NCI-H146 treated with DMSO at 0.1 percent for 48 hours (cell line): Measurements from ENCODE around the gene C20orf96.
A peak's percentile ranks its signal among the peaks of the same experiment; 100 is the strongest.

Experiments used
- DNase-seq: peaks from one replicate; lab custom pipeline; 2025; ENCODE audit not compliant: unreplicated experiment; lab: John Stamatoyannopoulos, UW

C20orf96 gene

DNA sequence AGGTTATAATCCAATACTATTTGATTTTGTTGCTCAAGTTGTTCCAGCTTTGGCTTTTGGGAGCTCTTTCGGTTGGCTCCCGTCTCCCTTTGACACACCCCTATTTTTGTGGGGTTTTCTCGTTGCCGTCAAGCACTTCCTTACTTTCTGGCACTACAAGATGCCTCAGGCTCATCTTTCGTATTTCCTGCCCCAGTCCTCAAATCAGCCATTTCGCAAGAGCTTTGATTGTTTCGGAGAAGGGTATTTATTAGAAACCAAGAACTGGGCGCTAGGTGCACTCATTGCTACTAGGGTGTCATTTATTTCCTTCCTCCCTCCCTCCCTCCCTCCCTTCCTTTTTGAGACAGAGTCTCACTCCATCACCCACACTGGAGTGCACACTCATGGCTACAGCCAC, 21.5 kb upstream of the C20orf96 start:
- DNase-seq: no peak

DNA sequence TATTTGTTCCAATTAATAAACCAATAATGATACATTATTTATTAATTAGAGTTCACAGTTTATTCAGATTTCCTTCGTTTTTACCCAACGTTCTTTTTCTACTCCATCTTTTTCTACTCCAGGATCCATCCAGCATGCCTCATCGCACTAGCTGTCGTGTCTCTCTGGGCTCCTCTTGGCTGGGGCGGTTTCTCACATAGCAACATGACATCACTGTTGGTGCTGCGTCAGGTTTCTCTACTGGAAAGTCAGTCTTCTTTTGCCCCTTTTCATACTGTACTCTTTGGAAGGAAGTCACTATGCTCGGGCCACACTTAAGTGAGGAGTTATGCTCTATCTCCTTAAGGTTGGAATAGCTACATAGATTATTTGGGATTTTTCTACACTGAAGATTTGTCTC, 21.1 kb upstream of the C20orf96 start:
- DNase-seq: no peak

DNA sequence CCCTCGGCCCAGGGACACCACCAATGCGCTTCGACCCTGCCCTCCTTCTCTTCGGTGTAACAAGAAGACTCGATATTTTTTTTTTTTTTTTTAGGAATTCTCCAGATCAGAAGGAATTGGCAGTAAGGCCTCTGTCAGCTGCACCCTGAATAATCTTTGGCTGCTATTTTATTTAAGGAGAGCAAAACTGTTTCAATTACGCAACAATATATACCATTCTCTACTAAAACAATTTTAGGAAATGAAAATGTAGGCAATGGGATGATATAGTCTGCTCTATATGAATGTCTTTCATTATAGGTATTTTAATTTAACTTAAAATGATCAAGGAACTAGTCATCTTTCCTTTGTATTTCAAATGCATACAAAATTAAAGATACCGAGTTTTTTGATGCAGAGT, 20.1 kb upstream of the C20orf96 start:
- no peak for DNase-seq

DNA sequence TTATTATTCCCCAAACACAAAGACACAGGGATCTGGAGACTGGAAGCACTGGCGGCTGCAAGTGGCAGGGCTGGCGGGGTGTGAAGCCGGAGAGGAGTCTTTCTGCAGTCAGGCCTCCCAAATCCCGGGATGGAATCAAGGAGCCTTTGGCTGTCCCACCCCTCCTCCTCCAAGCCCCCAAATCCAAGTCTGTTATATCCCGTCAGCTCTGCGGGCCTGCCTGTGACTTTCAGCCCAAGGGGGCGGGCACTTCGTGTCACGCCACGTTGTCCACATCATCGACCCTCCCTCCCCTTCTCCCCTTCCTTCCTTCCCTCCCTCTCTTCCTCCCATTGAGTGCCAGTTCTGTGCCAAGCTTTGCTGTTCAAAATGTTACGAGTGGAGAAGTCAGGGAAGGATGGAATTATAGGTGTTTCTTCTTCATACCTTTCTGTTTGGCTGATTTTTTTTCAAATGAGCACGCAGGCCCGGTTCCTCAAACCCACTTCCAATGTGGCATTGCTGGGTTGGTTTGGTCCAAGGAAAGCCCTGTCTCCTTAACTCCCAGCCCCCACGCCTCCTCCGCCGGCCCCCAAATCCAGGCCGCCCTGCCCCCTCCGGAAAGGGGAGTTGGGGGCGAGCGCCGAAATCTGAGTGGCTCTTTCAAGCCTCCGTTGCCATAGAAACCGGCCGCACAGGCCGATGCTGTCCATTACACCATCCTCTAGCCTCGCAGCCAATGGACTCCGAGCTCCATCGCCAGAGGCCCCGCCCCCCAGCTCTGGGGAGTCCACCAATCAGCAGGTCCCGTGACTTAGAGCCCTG, 19.5 kb upstream of the C20orf96 start:
- DNase-seq: peak; percentile 98

- peak; percentile 71 for DNase-seq
Measured at GRCh38 chr20:309306-309840, 18.8 kb upstream of the C20orf96 start.

- DNase-seq: no peak
Measured at GRCh38 chr20:308427-309038, 18.0 kb upstream of the C20orf96 start.

DNA sequence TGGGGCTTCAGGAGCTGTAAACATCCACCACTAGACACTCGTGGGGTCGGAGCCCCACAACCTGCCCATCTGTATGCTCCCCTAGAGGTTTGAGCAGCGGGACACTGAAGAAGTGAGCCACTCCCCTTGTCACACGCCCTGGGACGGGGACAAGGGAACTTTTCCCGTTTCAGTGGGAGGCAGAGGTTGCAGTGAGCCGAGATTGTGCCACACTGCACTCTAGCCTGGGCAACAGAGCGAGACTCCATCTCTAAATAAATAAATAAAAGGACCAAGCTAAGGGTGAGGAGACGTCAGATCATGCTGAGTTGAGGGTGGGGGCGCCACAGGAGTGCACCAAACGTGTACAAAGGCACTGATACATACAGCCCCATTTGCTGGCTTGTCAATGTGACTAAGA, 15.2 kb upstream of the C20orf96 start:
- no peak for DNase-seq

- DNase-seq: no peak
Measured at GRCh38 chr20:301886-302848, 11.6 kb upstream of the C20orf96 start.

GRCh38 chr20:300345-300990, 9.9 kb upstream of the C20orf96 start:
- DNase-seq: no peak

DNA sequence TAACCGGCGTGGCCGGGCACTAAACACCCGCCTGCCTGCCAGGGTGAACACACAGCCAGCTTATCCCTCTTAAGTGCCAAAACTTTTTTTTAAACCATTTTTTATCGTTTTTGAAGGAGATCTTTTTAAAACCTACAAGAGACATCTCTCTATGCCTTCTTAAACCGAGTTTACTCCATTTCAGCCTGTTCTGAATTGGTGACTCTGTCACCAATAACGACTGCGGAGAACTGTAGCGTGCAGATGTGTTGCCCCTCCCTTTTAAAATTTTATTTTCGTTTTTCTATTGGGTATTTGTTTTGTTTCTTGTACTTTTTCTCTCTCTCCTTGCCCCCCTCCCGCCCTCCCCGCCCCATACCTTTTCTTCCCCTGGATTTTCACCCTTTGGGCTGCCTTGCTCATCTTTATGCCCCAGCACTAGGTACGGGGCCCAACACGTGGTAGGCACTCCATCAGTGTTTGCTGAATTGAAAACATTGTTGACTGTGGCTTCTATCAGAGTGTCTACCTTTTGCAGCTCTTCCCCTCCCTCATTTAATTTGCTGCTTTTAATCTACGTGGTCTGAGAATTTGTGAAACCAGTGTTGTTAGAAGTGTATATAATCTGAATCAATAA, 8.3 kb upstream of the C20orf96 start:
- no peak for DNase-seq

DNA sequence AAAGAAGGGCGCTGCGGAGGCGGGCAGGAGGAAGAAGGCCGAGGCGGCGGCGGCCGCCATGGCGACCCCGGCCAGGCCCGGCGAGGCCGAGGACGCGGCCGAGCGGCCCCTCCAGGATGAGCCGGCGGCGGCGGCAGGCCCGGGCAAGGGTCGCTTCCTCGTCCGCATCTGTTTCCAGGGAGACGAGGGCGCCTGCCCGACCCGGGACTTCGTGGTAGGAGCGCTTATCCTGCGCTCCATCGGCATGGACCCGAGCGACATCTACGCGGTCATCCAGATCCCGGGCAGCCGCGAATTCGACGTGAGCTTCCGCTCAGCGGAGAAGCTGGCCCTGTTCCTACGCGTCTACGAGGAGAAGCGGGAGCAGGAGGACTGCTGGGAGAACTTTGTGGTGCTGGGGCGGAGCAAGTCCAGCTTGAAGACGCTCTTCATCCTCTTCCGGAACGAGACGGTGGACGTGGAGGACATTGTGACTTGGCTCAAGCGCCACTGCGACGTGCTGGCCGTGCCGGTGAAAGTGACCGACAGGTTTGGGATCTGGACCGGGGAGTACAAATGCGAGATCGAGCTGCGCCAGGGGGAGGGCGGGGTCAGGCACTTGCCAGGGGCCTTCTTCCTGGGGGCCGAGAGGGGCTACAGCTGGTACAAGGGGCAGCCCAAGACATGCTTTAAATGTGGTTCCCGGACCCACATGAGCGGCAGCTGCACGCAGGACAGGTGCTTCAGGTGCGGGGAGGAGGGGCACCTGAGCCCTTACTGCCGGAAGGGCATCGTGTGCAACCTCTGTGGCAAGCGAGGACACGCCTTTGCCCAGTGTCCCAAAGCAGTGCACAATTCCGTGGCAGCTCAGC, 7.6 kb upstream of the C20orf96 start:
- DNase-seq: peak; percentile 66

DNA sequence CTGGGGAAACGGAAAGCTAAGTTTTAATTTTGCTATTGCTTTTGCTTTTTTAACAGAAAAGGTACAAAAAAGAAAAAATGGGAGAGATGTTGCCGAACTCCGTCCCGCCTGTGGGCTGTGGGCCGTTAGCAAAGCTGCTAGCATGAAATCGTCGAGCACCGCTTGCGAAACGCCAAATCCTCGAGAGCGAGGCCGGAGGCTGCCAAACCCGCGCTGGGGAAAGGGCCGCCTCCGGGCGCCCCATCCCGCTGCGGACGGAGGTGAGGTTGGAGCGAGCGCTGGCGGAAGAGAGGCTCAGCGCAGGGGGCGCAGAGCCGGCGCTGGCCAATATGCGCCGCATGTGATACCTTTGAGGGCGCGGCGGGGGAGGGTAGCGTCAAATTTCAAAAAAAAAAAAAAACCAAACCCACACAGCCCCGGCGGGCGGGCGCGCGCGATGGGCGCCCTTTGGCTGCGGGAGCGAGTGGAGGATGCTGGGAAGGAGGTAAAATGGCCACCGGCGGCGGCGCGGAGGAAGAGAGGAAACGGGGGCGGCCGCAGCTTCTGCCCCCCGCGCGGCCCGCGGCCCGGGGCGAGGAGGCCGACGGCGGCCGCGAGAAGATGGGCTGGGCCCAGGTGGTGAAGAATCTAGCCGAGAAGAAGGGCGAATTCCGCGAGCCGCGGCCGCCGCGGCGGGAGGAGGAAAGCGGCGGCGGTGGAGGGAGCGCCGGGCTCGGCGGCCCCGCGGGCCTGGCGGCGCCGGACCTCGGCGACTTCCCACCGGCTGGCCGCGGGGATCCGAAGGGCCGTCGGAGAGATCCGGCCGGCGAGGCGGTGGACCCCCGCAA, 6.8 kb upstream of the C20orf96 start, which contains the start of gene ZCCHC3:
Gene ZCCHC3 (plus strand): TSS at position 473 of the 827 bp plus-strand sequence. CDS start 17 bp downstream, at position 490.
- peak; percentile 89 for DNase-seq

DNA sequence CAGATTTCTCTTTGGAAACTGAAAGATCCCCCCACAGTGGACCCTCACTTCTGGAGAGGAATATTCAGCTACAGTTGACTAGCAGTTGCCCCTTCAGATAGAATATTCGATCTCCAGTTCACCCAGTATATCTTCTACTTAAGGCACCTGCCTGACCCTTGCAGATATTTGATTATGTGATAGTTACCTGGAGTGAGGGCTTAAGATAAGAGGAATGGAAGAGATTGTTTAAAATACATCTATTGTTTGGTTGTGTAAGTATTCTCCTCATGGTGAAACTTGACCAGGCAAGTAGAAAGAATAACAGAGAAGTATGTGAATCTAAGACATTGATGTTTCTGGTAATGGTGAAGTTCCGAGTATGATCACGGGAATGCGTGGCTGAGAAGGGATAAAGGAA, 5.3 kb upstream of the C20orf96 start:
- DNase-seq: no peak

GRCh38 chr20:294602-295001, 4.1 kb upstream of the C20orf96 start:
- no peak for DNase-seq

DNA sequence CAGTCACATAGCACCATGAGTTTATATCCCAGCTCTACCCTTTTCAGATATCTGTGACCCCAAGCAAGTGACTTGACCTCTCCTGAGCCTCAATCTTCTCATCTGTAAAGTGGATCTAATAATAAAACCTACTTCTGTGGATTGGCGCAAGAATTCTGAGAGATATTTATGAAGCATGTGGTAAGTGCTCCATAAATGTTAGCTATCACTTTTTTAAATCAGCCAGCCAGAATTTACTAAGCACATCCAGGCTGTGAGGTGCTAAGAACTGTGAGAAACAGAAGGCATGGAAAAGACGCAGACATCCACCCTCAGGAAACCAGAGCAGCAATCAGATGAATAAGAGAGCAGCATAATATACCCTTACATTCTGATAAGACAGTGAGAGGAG, 862 bp downstream of the C20orf96 start:
- DNase-seq: no peak

DNA sequence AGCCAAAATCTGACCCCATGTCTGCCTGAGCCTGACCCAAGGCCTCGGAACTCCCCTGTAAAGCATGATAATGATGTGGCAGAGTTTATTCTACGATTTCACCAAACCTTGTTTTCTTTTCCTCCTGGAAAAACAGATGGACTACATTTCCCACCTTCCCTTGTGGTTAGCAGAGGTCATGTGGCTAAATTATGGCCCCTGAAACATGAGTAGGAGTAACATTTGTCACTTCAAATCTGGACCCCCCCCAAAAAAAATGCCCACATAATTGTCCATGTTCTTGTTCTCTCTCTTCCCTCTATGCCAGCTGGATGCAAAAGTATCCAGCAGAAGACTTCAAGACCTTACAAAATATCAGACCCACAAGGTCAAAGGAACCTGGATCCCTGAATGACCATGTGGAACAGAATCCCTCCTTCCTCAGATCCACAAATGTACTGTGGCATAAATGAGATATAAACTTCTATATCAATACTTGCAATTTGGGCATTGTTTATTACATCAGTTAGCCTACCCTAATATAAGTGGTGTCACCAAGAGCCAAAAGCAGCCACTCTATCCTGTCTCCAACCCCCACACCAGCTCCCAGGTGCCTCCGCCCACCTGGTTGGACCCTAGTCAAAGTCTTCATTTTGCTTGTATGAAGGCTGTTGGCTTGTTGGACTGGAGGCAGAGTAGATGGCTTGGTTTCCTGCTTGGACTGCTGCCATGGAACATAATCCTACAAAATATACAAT, 1.4 kb downstream of the C20orf96 start:
- no peak for DNase-seq

GRCh38 chr20:286508-286907, 4.0 kb downstream of the C20orf96 start:
- DNase-seq: no peak

DNA sequence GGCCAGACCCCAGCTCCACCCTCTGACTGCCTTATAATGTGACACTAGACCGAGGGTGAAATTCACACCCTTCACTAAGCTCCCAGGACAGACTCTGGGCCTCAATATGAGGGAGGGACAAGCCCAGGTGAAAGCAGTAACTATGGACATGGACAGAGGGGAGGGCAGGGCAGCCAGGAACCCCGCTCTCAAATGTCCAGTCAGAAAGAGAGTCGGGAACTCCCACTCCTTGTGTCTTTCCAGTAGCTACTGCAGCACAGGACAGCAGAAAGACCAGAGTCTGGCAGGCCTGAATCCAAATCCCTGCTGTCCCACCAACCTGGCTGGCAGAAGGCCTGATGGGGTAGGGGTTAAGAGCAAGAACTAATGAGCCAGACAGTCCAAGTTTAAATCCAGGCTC, 6.4 kb downstream of the C20orf96 start:
- DNase-seq: no peak
